Right lobe of liver (tissue), 4 donors: ENCODE measurements around the gene SLC7A4.

Experiments used
- CTCF ChIP-seq, 4 donors: fragments of 200-600 bp in 3 of 4; fragments of 450-650 bp in 1 of 4; IDR thresholded peaks; one replicate each; pipeline versions ENCODE4 v1.5.1 to v1.8.0; 2016 to 2022; ENCODE audit warnings: antibody characterized with exemption in 4 of 4, mild to moderate bottlenecking in 2 of 4
- POLR2A ChIP-seq: fragments of 450-650 bp; IDR thresholded peaks from one replicate; pipeline ENCODE4 v1.6.1; 2017; ENCODE audit warnings: antibody characterized with exemption, mild to moderate bottlenecking
- donor health status: DM: no; HTN: no; CAD: no.
- donor health status: DM: no; HTN: no; CAD: no.
- donor health status: DM: no; HTN: yes; CAD: no.

- TF ChIP-seq CTCF (IDR thresholded peaks at IDR 0.05) (no peak), POLR2A (no peak)
These were observed 34.7 kb downstream of the SLC7A4 start for GRCh38 chr22:20997536-20998257.
